ENCODE measurements around the gene MEIOSIN.
A peak's percentile ranks its signal among the peaks of the same experiment; 100 is the strongest.

The MEIOSIN gene

DNA sequence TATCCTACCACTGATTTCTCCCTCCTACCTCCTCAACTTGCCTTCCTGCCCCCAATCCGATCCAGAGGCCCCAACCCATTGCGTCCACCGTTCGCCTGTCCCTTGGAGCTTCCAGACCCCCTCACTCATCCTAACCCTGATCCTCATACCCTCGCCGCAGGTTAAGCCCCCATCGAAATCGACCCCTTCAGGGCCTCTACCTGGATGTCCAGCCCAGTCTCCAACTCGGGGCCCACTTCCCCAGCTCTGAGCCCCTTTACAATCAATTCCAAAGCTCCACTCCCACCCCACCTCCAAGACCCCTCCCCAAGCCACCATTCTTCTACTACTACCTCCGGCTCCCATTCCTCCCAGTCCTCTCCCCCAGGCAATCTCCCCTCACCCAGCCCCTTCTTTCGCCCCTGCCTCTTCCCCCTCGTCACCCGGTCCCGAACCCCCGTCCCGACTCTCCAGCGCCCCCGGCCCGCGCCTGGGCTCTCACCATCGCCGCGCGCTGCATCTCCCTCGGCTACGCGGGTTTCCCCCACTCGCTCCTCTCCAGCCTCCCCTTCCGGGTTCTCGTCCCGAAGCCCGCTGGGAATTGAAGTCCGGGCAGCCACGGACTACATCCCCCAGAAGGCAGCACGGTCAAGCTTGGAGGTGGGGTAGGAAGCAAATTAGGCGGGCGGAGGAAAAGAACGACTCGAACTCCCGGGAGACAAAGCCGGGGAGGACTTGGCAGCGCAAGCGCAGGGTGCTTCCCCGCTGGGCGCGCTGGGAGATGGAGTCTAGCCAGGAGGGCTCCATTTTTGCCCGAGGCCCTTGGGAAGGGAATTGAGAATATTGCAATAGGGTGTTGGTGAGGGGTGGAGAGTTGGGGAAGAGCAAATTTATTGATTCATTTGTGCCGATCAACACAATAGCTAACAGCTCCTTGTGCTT lies 2.6 kb upstream of the MEIOSIN start, which contains the start of gene FBXO46:
Gene FBXO46, minus strand, starts transcription at position 529 of the 921 bp plus-strand sequence. CDS start 17,401 bp downstream, outside the sequence.
- peaks cover 33% of the 10 kb centered on the region for H3K4me1 ChIP-seq (ENCODE audit: insufficient read depth, low read length)
- no peaks in the 10 kb centered on the region for H3K9me3 ChIP-seq (ENCODE audit: insufficient read depth, low read length, severe bottlenecking)
- H3K79me2 ChIP-seq (ENCODE audit: insufficient read depth, low read length), result peaks cover 51% of the 10 kb centered on the region
- no peaks in the 10 kb centered on the region for H3K27me3 ChIP-seq (ENCODE audit: insufficient read depth, low read length, poor library complexity)
- TF ChIP-seq, protein P1, sequence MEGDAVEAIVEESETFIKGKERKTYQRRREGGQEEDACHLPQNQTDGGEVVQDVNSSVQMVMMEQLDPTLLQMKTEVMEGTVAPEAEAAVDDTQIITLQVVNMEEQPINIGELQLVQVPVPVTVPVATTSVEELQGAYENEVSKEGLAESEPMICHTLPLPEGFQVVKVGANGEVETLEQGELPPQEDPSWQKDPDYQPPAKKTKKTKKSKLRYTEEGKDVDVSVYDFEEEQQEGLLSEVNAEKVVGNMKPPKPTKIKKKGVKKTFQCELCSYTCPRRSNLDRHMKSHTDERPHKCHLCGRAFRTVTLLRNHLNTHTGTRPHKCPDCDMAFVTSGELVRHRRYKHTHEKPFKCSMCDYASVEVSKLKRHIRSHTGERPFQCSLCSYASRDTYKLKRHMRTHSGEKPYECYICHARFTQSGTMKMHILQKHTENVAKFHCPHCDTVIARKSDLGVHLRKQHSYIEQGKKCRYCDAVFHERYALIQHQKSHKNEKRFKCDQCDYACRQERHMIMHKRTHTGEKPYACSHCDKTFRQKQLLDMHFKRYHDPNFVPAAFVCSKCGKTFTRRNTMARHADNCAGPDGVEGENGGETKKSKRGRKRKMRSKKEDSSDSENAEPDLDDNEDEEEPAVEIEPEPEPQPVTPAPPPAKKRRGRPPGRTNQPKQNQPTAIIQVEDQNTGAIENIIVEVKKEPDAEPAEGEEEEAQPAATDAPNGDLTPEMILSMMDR (IDR thresholded peaks at IDR 0.05; ENCODE audit: borderline replicate concordance, extremely low read depth, low read length, poor library complexity, severe bottlenecking), result peak; percentile 47
- TF ChIP-seq EZH2 (IDR thresholded peaks at IDR 0.05; ENCODE audit: borderline replicate concordance, low read depth, low read length, severe bottlenecking), result no peak
- peak within 1 kb of the TSS; percentile 88 for H3K27ac ChIP-seq (ENCODE audit: low read length)
- DNase-seq, result peak; percentile 99
- peak; percentile 95 for ATAC-seq (ENCODE audit: insufficient read depth, low read depth)
- H3K9ac ChIP-seq (ENCODE audit: low read depth, low read length), result peak within 1 kb of the TSS; percentile 81
- H3K4me2 ChIP-seq (ENCODE audit: insufficient read depth, low read length), result peak within 1 kb of the TSS; percentile 78
- peaks cover 4% of the 10 kb centered on the region for H3K36me3 ChIP-seq (ENCODE audit: insufficient read depth, low read length)
- H4K20me1 ChIP-seq (ENCODE audit: insufficient read depth, low read length), result peaks cover 9% of the 10 kb centered on the region; the same call in 1 of the 2 replicates
- peak within 1 kb of the TSS; percentile 91 for H2AFZ ChIP-seq (ENCODE audit: low read depth, low read length)
- H3K4me3 ChIP-seq (ENCODE audit: low read depth in 1 of 2, low read length in 2 of 2), result peak within 1 kb of the TSS; percentile 88 to 89

DNA sequence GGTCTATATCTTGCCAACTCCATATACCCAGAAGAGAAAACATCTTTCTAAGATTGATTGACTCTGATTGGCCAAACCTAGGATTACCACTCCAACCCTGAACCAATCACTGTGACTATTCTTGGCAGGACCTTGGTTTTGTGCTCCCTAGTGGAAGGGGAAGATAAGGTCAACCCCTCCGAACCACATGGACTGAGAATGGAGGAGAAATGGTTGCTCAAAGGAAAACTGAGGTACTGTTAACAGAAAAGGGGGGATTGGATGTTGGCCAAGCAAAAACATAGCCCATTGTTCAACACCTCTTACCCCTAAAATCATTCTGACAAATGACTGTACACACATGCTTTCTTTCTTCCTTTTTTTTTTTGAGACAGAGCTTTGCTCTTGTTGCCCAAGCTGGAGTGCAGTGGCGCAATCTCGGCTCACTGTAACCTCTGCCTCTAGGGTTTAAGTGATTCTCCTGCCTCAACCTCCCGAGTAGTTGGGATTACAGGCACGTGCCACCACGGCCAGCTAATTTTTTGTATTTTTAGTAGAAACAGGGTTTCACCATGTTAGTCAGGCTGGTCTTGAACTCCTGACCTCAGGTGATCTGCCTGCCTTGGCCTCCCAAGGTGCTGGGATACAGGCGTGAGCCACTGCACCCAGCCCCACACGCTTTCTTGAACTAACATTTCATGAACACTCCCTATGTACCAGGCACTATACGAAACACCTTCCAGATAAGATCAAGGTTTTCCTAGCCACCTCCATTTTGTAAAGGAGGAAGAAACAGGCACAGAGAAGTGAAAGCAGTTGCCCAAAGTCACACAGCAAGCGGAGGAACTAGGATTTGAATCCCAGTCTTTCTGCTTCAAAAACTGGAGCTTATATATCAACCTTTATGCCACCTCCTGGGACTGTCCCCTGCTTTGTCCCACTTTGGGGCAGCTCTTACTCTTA lies 6.5 kb downstream of the MEIOSIN start:
- Histone ChIP-seq H3K79me2 (ENCODE audit: insufficient read depth, low read length) (no peaks in the 10 kb centered on the region), H3K9ac (ENCODE audit: low read depth, low read length) (no peak overlapping the region), H3K27me3 (ENCODE audit: insufficient read depth, low read length, poor library complexity) (peaks cover 3% of the 10 kb centered on the region), H2AFZ (ENCODE audit: low read depth, low read length) (no peak overlapping the region), H3K4me3 (ENCODE audit: low read depth in 1 of 2, low read length in 2 of 2) (no peak overlapping the region), H3K9me3 (ENCODE audit: insufficient read depth, low read length, severe bottlenecking) (no peaks in the 10 kb centered on the region), H3K27ac (ENCODE audit: low read length) (no peak overlapping the region), H3K4me2 (ENCODE audit: insufficient read depth, low read length) (no peak overlapping the region), H3K4me1 (ENCODE audit: insufficient read depth, low read length) (no peaks in the 10 kb centered on the region), H4K20me1 (ENCODE audit: insufficient read depth, low read length) (no peaks in the 10 kb centered on the region), H3K36me3 (ENCODE audit: insufficient read depth, low read length) (no peaks in the 10 kb centered on the region)
- no peak for TF ChIP-seq EZH2 (IDR thresholded peaks at IDR 0.05; ENCODE audit: borderline replicate concordance, low read depth, low read length, severe bottlenecking)
- TF ChIP-seq, protein P1 (IDR thresholded peaks at IDR 0.05; ENCODE audit: borderline replicate concordance, extremely low read depth, low read length, poor library complexity, severe bottlenecking), result no peak
- no peak for DNase-seq
- no peak for ATAC-seq (ENCODE audit: insufficient read depth, low read depth)

DNA sequence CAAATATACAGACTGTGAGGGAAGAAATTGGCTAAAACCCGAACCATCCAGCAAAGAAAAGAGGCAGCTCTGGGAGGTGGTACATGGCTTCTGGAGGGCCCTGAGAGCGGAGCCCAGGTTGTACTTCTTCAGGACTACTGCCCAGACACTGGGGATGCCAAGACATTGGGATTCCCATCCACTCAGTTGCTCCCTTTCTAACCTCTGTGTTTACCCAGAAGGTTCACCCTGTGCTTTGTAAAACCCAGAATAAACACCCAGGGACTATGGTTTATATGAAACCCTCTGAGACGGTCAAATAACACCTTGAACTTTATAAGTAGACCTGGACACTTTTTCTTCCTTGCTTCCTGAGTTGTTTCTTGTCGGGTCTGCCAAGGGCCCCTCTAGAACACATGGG lies 9.7 kb downstream of the MEIOSIN start:
- Histone ChIP-seq H3K9me3 (ENCODE audit: insufficient read depth, low read length, severe bottlenecking) (no peaks in the 10 kb centered on the region), H3K27me3 (ENCODE audit: insufficient read depth, low read length, poor library complexity) (peaks cover 14% of the 10 kb centered on the region)
- no peak for TF ChIP-seq EZH2 (IDR thresholded peaks at IDR 0.05; ENCODE audit: borderline replicate concordance, low read depth, low read length, severe bottlenecking)
- TF ChIP-seq, protein P1 (IDR thresholded peaks at IDR 0.05; ENCODE audit: borderline replicate concordance, extremely low read depth, low read length, poor library complexity, severe bottlenecking), result no peak

More for the DNA sequence above, 9.7 kb downstream of the MEIOSIN start:
- Histone ChIP-seq H3K36me3 (ENCODE audit: insufficient read depth, low read length) (no peaks in the 10 kb centered on the region), H3K27ac (ENCODE audit: low read length) (no peak overlapping the region), H3K4me3 (ENCODE audit: low read depth in 1 of 2, low read length in 2 of 2) (no peak overlapping the region), H2AFZ (ENCODE audit: low read depth, low read length) (no peak overlapping the region), H3K4me2 (ENCODE audit: insufficient read depth, low read length) (no peak overlapping the region), H3K4me1 (ENCODE audit: insufficient read depth, low read length) (no peaks in the 10 kb centered on the region), H3K79me2 (ENCODE audit: insufficient read depth, low read length) (no peaks in the 10 kb centered on the region), H4K20me1 (ENCODE audit: insufficient read depth, low read length) (no peaks in the 10 kb centered on the region), H3K9ac (ENCODE audit: low read depth, low read length) (no peak overlapping the region)
- ATAC-seq (ENCODE audit: insufficient read depth, low read depth), result no peak
- DNase-seq, result no peak
